Stimulated activated CD4-positive, alpha-beta T cell treated with anti-CD3 and anti-CD28 coated beads, Interleukin-4, amount 100 ng/mL, for 4 hours (primary cell): ENCODE data around the gene PSEN1.

Experiments used
- DNase-seq, 2 experiments: peaks; one replicate each; pipeline ENCODE4 v3.0.0-alpha.2; 2020

Gene PSEN1

GRCh38 chr14:73242357-73242901 is 106.1 kb downstream of the PSEN1 start:
- DNase-seq: no peak

- DNase-seq: no peak
These were observed 107.0 kb downstream of the PSEN1 start for GRCh38 chr14:73243341-73243740.

- DNase-seq: no peak
These were observed 107.4 kb downstream of the PSEN1 start for GRCh38 chr14:73243748-73244147.

- no peak for DNase-seq
These were observed 108.4 kb downstream of the PSEN1 start for GRCh38 chr14:73244541-73245290.

GRCh38 chr14:73245480-73246325 is 109.4 kb downstream of the PSEN1 start:
- peak; percentile 21 to 46 for DNase-seq

GRCh38 chr14:73246387-73247150 is 110.3 kb downstream of the PSEN1 start:
- DNase-seq: no peak

- no peak for DNase-seq
These were observed 112.0 kb downstream of the PSEN1 start for GRCh38 chr14:73248108-73248868.

- DNase-seq: no peak
These were observed 112.8 kb downstream of the PSEN1 start for GRCh38 chr14:73249108-73249507.

GRCh38 chr14:73249564-73250316 is 113.4 kb downstream of the PSEN1 start:
- no peak for DNase-seq

- DNase-seq: no peak
These were observed 114.0 kb downstream of the PSEN1 start for GRCh38 chr14:73250317-73250713.

- no peak for DNase-seq
These were observed 114.6 kb downstream of the PSEN1 start for GRCh38 chr14:73250781-73251500.

- DNase-seq: no peak
These were observed 115.4 kb downstream of the PSEN1 start for GRCh38 chr14:73251516-73252215.

- no peak for DNase-seq
These were observed 116.4 kb downstream of the PSEN1 start for GRCh38 chr14:73252491-73253322.

GRCh38 chr14:73253323-73253610 is 117.0 kb downstream of the PSEN1 start:
- no peak for DNase-seq

- no peak for DNase-seq
These were observed 117.4 kb downstream of the PSEN1 start for GRCh38 chr14:73253721-73254120.

- no peak for DNase-seq
These were observed 118.1 kb downstream of the PSEN1 start for GRCh38 chr14:73254247-73255004.

- no peak for DNase-seq
These were observed 118.7 kb downstream of the PSEN1 start for GRCh38 chr14:73255005-73255400.

- DNase-seq: no peak
These were observed 119.5 kb downstream of the PSEN1 start for GRCh38 chr14:73255693-73256225.
